Gastroesophageal sphincter (tissue), 4 donors: ENCODE data around the gene ACOT11. TPM values are rescaled to one million over a fixed set of nuclear protein-coding genes. Genes with fewer than 3 reads are reported as not detected.

ENCODE experiments used
- ATAC-seq: fragments of 150-250 bp; one replicate; pipeline ENCODE4 v1.9.1; 2016; ENCODE audit warnings: mild to moderate bottlenecking, moderate library complexity
- H3K27ac ChIP-seq, 4 donors: fragments of 200-600 bp; sonication (generic) in 3 of 4; 1 replicate in 3 of 4; 2 replicates in 1 of 4; pipeline ENCODE4 v1.5.1; 2016 to 2019
- H3K27me3 ChIP-seq: fragments of 200-600 bp; sonication (generic); one replicate; pipeline ENCODE4 v1.5.1; 2019
- H3K36me3 ChIP-seq, 2 donors: fragments of 200-600 bp; sonication (generic); one replicate each; pipeline ENCODE4 v1.5.1; 2019; ENCODE audit warnings: control low read depth in 1 of 2
- H3K4me1 ChIP-seq, 3 donors: fragments of 200-600 bp; sonication (generic); 1 replicate in 2 of 3; 2 replicates in 1 of 3; pipeline ENCODE4 v1.5.1; 2016 to 2019; ENCODE audit warnings: control low read depth in 2 of 3
- H3K4me3 ChIP-seq, 2 donors: fragments of 200-600 bp; sonication (generic); one replicate each; pipeline ENCODE4 v1.5.1; 2019; ENCODE audit warnings: mild to moderate bottlenecking in 1 of 2, moderate library complexity in 1 of 2
- H3K9me3 ChIP-seq, 3 donors: fragments of 200-600 bp; sonication (generic); one replicate each; pipeline ENCODE4 v1.5.1; 2017 to 2019; ENCODE audit warnings: control low read depth in 2 of 3
- EP300 ChIP-seq: sonication (generic); formaldehyde crosslinking; IDR thresholded peaks from one replicate; pipeline ENCODE4 v1.6.1; 2017; ENCODE audit warnings: antibody characterized with exemption, mild to moderate bottlenecking
- POLR2A ChIP-seq, 2 donors: fragments of 450-650 bp; IDR thresholded peaks; one replicate each; pipeline ENCODE4 v1.6.1; 2017; ENCODE audit warnings: antibody characterized with exemption in 2 of 2, mild to moderate bottlenecking in 2 of 2, moderate library complexity in 1 of 2
- POLR2AphosphoS5 ChIP-seq: sonication (generic); formaldehyde crosslinking; IDR thresholded peaks from one replicate; pipeline ENCODE4 v1.6.1; 2017; ENCODE audit warnings: antibody characterized with exemption
- WGBS, 2 donors: methylation state at CpG; one replicate each; pipeline ENCODE4 v1.1.5; 2018; ENCODE audit warnings: low coverage in 1 of 2; 5-methylcytosine and 5-hydroxymethylcytosine counted together
- total RNA-seq, 4 donors: library from RNA; depleted of rRNA; stranded (reverse); fragments of >200 nt; gene quantifications; one replicate each; pipeline ENCODE4 v1.1.0, GENCODE V29; 2016
- TF ChIP-seq, protein P1 (sequence below), 4 experiments: fragments of 200-600 bp in 2 of 4; fragments of 450-650 bp in 2 of 4; sonication (generic) in 1 of 4; IDR thresholded peaks; one replicate each; pipeline ENCODE4 v1.5.1; 2017 to 2019; ENCODE audit warnings: antibody characterized with exemption in 4 of 4, mild to moderate bottlenecking in 2 of 4, moderate library complexity in 2 of 4

The ACOT11 gene
- total RNA-seq, 4 donors from 2014 or later: 4.4 to 40.5 (median 10.9) TPM

- no peak overlapping the region for H3K4me3 ChIP-seq
- peaks cover 0 to 43% of the 10 kb centered on the region in 2 donors for H3K36me3 ChIP-seq
- no peak overlapping the region for H3K27ac ChIP-seq
- TF ChIP-seq, protein P1, sequence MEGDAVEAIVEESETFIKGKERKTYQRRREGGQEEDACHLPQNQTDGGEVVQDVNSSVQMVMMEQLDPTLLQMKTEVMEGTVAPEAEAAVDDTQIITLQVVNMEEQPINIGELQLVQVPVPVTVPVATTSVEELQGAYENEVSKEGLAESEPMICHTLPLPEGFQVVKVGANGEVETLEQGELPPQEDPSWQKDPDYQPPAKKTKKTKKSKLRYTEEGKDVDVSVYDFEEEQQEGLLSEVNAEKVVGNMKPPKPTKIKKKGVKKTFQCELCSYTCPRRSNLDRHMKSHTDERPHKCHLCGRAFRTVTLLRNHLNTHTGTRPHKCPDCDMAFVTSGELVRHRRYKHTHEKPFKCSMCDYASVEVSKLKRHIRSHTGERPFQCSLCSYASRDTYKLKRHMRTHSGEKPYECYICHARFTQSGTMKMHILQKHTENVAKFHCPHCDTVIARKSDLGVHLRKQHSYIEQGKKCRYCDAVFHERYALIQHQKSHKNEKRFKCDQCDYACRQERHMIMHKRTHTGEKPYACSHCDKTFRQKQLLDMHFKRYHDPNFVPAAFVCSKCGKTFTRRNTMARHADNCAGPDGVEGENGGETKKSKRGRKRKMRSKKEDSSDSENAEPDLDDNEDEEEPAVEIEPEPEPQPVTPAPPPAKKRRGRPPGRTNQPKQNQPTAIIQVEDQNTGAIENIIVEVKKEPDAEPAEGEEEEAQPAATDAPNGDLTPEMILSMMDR (IDR thresholded peaks at IDR 0.05): no peak
- no peak for TF ChIP-seq POLR2A (IDR thresholded peaks at IDR 0.05)
- no peak for TF ChIP-seq POLR2AphosphoS5
- no peak for TF ChIP-seq EP300
- peaks cover 0 to 9% (median 0%) of the 10 kb centered on the region in 3 donors for H3K4me1 ChIP-seq
- no peaks in the 10 kb centered on the region for H3K27me3 ChIP-seq
- ATAC-seq: no peak
- WGBS, 2 donors: 100% methylated on average over 1 of the region's 8 CpGs; no CpG with 5 or more reads in 1 of the 2 donors
- H3K9me3 ChIP-seq: no peaks in the 10 kb centered on the region
Observed at GRCh38 chr1:54611621-54612020, 63.6 kb downstream of the ACOT11 start.

DNA sequence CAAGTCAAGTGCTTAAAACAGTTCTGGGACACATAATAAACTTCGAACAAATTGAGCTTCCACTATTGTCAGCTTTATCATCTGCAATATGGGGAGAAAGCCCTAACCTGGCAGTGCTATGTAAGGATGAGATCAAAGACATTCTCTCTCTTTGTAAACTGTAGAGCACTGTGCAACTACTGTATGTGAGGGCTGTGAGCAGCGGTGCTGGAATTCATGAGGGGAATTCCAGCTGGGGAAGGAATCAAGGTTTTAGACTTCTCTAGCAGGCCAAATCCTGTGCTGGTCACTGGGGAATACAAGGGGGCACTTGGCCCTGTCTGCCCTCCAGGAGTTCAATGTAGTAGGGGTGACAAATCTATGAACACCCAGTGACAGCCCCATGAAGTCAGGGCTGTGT lies 66.0 kb downstream of the ACOT11 start:
- Histone ChIP-seq H3K27ac (no peak overlapping the region), H3K36me3 (peaks cover 0 to 19% of the 10 kb centered on the region in 2 donors), H3K4me3 (no peak overlapping the region), H3K4me1 (peaks cover 0 to 9% (median 0%) of the 10 kb centered on the region in 3 donors), H3K27me3 (no peaks in the 10 kb centered on the region), H3K9me3 (no peaks in the 10 kb centered on the region)
- no peak for ATAC-seq
- TF ChIP-seq EP300 (no peak), POLR2A (IDR thresholded peaks at IDR 0.05) (no peak), POLR2AphosphoS5 (no peak)
- TF ChIP-seq, protein P1 (IDR thresholded peaks at IDR 0.05): no peak
- WGBS, 2 donors: 48 to 74% methylated on average over 2 of the region's 2 CpGs

GRCh38 chr1:54614563-54614962 lies 66.5 kb downstream of the ACOT11 start:
- no peak overlapping the region for H3K4me3 ChIP-seq
- no peaks in the 10 kb centered on the region for H3K9me3 ChIP-seq
- 90% methylated on average over 2 of the region's 8 CpGs; no CpG with 5 or more reads in 1 of the 2 donors for WGBS, 2 donors
- ATAC-seq: no peak
- no peak overlapping the region for H3K27ac ChIP-seq
- no peaks in the 10 kb centered on the region for H3K27me3 ChIP-seq
- H3K36me3 ChIP-seq: peaks cover 0 to 13% of the 10 kb centered on the region in 2 donors
- TF ChIP-seq EP300 (no peak), POLR2AphosphoS5 (no peak), POLR2A (IDR thresholded peaks at IDR 0.05) (no peak)
- TF ChIP-seq, protein P1 (IDR thresholded peaks at IDR 0.05): no peak
- peaks cover 0 to 9% (median 0%) of the 10 kb centered on the region in 3 donors for H3K4me1 ChIP-seq

DNA sequence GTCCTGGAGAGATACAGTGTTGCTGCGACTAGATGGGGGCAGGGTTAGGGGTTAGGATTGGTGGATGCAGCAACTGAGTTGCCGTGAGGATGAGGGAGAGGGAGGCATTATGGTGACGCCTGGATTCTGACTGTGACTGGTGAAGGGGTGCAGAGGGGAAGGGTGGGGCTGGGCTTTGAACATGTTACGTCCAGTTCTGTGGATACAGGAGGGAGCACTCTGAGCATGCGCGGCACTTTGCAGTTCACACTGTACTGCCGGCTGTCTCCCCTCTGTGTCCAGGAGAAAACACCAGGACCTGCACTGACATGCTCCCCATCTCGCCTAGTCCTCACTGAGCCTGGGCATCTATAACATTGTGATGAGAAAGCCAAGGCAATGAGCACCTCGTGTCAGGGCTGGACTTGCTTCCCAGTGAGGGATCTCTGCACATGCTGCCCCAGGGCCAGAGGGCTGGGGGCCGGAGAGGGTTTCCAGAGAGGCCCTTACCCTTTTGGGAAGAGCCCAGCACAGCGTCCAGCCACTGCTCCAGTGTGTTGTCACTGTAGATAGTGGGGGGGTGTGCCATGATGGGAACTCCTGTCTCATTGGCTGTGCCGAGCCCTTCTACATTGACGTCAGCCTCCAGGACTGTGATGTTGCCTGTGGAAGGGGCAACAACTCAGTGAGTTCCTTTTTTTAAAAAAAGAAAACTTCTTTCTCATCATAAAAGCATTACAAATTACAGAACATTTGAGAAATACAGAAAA lies 67.7 kb downstream of the ACOT11 start:
- no peak overlapping the region for H3K4me3 ChIP-seq
- peak; percentile 24 for ATAC-seq

More for the DNA sequence above, 67.7 kb downstream of the ACOT11 start:
- Histone ChIP-seq H3K4me1 (peaks cover 0 to 9% (median 0%) of the 10 kb centered on the region in 3 donors), H3K27ac (no peak overlapping the region), H3K9me3 (no peaks in the 10 kb centered on the region), H3K36me3 (peaks cover 0 to 2% of the 10 kb centered on the region in 2 donors), H3K27me3 (no peaks in the 10 kb centered on the region)
- TF ChIP-seq POLR2A (IDR thresholded peaks at IDR 0.05): no peak
- no peak for TF ChIP-seq EP300
- TF ChIP-seq, protein P1 (IDR thresholded peaks at IDR 0.05): no peak
- no peak for TF ChIP-seq POLR2AphosphoS5
- 37 to 54% methylated on average over 3 to 8 of the region's 13 CpGs for WGBS, 2 donors
